ENCODE results near the gene PTPN3. TPM values are rescaled to one million over a fixed set of nuclear protein-coding genes. Genes with fewer than 3 reads are reported as not detected.

The PTPN3 gene
- total RNA-seq, 3 donors from 2014 or later (not counting 1 experiment from before 2014, with no cell fraction given), result not detected

- H3K36me3 Mint-ChIP-seq, result no peaks in the 10 kb centered on the region
- H3K4me1 ChIP-seq (ENCODE audit: control insufficient read depth, insufficient read depth, low read length), result no peaks in the 10 kb centered on the region
- no peak overlapping the region for H3K4me3 Mint-ChIP-seq
- 87% methylated on average over 12 of the region's 12 CpGs for WGBS (ENCODE audit: insufficient coverage)
- no peak overlapping the region for H3K27ac Mint-ChIP-seq
- H3K27me3 ChIP-seq (ENCODE audit: control insufficient read depth, insufficient read depth, low read length), result no peaks in the 10 kb centered on the region
- ATAC-seq (no peak), DNase-seq (no peak)
- H3K9me3 Mint-ChIP-seq, result no peaks in the 10 kb centered on the region
- no peak overlapping the region for H3K27ac ChIP-seq (ENCODE audit: low read length)
- intact Hi-C loops (cut with micrococcal nuclease), result no loop called here
- H3K4me3 ChIP-seq (ENCODE audit: low read length), result no peak overlapping the region
- H3K36me3 ChIP-seq (ENCODE audit: control insufficient read depth, insufficient read depth, low read length), result no peaks in the 10 kb centered on the region
- H3K4me1 Mint-ChIP-seq, result no peaks in the 10 kb centered on the region
- TF ChIP-seq CTCF (IDR thresholded peaks at IDR 0.05), result no peak
- H3K27me3 Mint-ChIP-seq (ENCODE audit: low read depth in 2 of 2), result peaks cover 3 to 29% of the 10 kb centered on the region in 2 donors
- no peaks in the 10 kb centered on the region for H3K9me3 ChIP-seq (ENCODE audit: control insufficient read depth, insufficient read depth, low read length)
Observed at GRCh38 chr9:109466623-109467590, 31.2 kb downstream of the PTPN3 start.

- DNase-seq, result no peak
- Mint-ChIP-seq H3K27me3 (ENCODE audit: low read depth in 2 of 2) (peaks cover 4 to 15% of the 10 kb centered on the region in 2 donors), H3K9me3 (no peaks in the 10 kb centered on the region), H3K4me1 (no peaks in the 10 kb centered on the region), H3K27ac (no peak overlapping the region), H3K4me3 (no peak overlapping the region), H3K36me3 (no peaks in the 10 kb centered on the region)
- Histone ChIP-seq H3K4me3 (ENCODE audit: low read length) (no peak overlapping the region), H3K9me3 (ENCODE audit: control insufficient read depth, insufficient read depth, low read length) (no peaks in the 10 kb centered on the region), H3K36me3 (ENCODE audit: control insufficient read depth, insufficient read depth, low read length) (no peaks in the 10 kb centered on the region), H3K27ac (ENCODE audit: low read length) (no peak overlapping the region), H3K27me3 (ENCODE audit: control insufficient read depth, insufficient read depth, low read length) (no peaks in the 10 kb centered on the region), H3K4me1 (ENCODE audit: control insufficient read depth, insufficient read depth, low read length) (no peaks in the 10 kb centered on the region)
- no peak for TF ChIP-seq CTCF (IDR thresholded peaks at IDR 0.05)
- no peak for ATAC-seq
- WGBS (ENCODE audit: insufficient coverage), result 71% methylated on average over 3 of the region's 7 CpGs
- intact Hi-C loops (cut with micrococcal nuclease), result no loop called here
Observed at GRCh38 chr9:109463924-109464625, 34.0 kb downstream of the PTPN3 start.

GRCh38 chr9:109460576-109460975 is 37.5 kb downstream of the PTPN3 start:
- no peaks in the 10 kb centered on the region for H3K4me1 Mint-ChIP-seq
- ATAC-seq (no peak), DNase-seq (no peak)
- WGBS (ENCODE audit: insufficient coverage), result 71% methylated on average over 5 of the region's 6 CpGs
- H3K27me3 ChIP-seq (ENCODE audit: control insufficient read depth, insufficient read depth, low read length), result no peaks in the 10 kb centered on the region
- H3K9me3 Mint-ChIP-seq, result no peaks in the 10 kb centered on the region
- H3K27me3 Mint-ChIP-seq (ENCODE audit: low read depth in 2 of 2), result peaks cover 11 to 30% of the 10 kb centered on the region in 2 donors
- no peak overlapping the region for H3K27ac ChIP-seq (ENCODE audit: low read length)
- TF ChIP-seq CTCF (IDR thresholded peaks at IDR 0.05), result no peak
- H3K4me1 ChIP-seq (ENCODE audit: control insufficient read depth, insufficient read depth, low read length), result no peaks in the 10 kb centered on the region
- no peaks in the 10 kb centered on the region for H3K9me3 ChIP-seq (ENCODE audit: control insufficient read depth, insufficient read depth, low read length)
- no peak overlapping the region for H3K4me3 ChIP-seq (ENCODE audit: low read length)
- H3K36me3 Mint-ChIP-seq, result no peaks in the 10 kb centered on the region
- H3K4me3 Mint-ChIP-seq, result no peak overlapping the region
- H3K27ac Mint-ChIP-seq, result no peak overlapping the region
- intact Hi-C loops (cut with micrococcal nuclease), result no loop called here
- H3K36me3 ChIP-seq (ENCODE audit: control insufficient read depth, insufficient read depth, low read length), result no peaks in the 10 kb centered on the region

Data from natural killer cell (primary cell).